ENCODE data around the gene CACNA1G. TPM values are rescaled to one million over a fixed set of nuclear protein-coding genes. Genes with fewer than 3 reads are reported as not detected.

The CACNA1G gene
- total and polyA plus RNA-seq, 2 donors (not counting 3 experiments of a cell fraction or from before 2014, with no cell fraction given), result not detected

- Histone ChIP-seq H2AFZ (ENCODE audit: low read depth, low read length) (no peak overlapping the region), H3K4me3 (replicated peaks in 1 of 3; ENCODE audit: insufficient read depth in 1 of 3, low read depth in 1 of 3, low read length in 3 of 3) (no peak overlapping the region), H3K9me1 (replicated peaks; ENCODE audit: control insufficient read depth, extremely low read depth, insufficient read depth, low read length) (no peaks in the 10 kb centered on the region), H3K9ac (replicated peaks; ENCODE audit: extremely low read depth, insufficient read depth, low read length) (no peak overlapping the region), H3K36me3 (ENCODE audit: control insufficient read depth in 2 of 2, extremely low read depth in 1 of 2, insufficient read depth in 2 of 2, low read length in 2 of 2) (no peaks in the 10 kb centered on the region), H3K4me1 (ENCODE audit: control insufficient read depth, extremely low read depth, insufficient read depth, low read length) (no peaks in the 10 kb centered on the region), H3K79me2 (ENCODE audit: control insufficient read depth, insufficient read depth, low read length) (no peaks in the 10 kb centered on the region), H3K27me3 (ENCODE audit: control insufficient read depth in 2 of 2, insufficient read depth in 2 of 2, low read length in 2 of 2) (no peaks in the 10 kb centered on the region), H3K4me2 (ENCODE audit: insufficient read depth, low read length) (no peak overlapping the region), H3K27ac (ENCODE audit: insufficient read depth, low read depth, low read length) (no peak overlapping the region), H3K9me3 (replicated peaks; ENCODE audit: control insufficient read depth, insufficient read depth, low read length) (no peaks in the 10 kb centered on the region), H4K20me1 (replicated peaks; ENCODE audit: control insufficient read depth, extremely low read depth, insufficient read depth, low read length) (no peaks in the 10 kb centered on the region)
- BruUV-seq (replicated peaks), result no TSS peak
- DNase-seq (ENCODE audit: low read depth, low spot score), result no peak
- ChIA-PET CTCF (interaction anchor here (1.0 to 1.5 kb wide), 2 partner anchors 9 to 30 kb away, joined by 4 read pairs; no protein-coding TSS in a partner anchor), POLR2A (no interaction called here)
- TF ChIP-seq GATA2 (IDR thresholded peaks at IDR 0.05; ENCODE audit: insufficient read depth, insufficient read length, low read depth, low read length), result no peak
- no peak for TF ChIP-seq POLR2AphosphoS5 (IDR thresholded peaks at IDR 0.05; ENCODE audit: insufficient read depth, low read depth, low read length)
- no peak for TF ChIP-seq CTCF (IDR thresholded peaks at IDR 0.05; ENCODE audit: extremely low read depth in 1 of 2, insufficient read depth in 1 of 2, low read depth in 1 of 2, low read length in 2 of 2)
- no peak for TF ChIP-seq JUN (IDR thresholded peaks at IDR 0.05; ENCODE audit: borderline replicate concordance, insufficient read depth, insufficient read length, low read depth)
- TF ChIP-seq MYC (IDR thresholded peaks at IDR 0.05; ENCODE audit: low read depth, low read length), result no peak
- TF ChIP-seq MAX (IDR thresholded peaks at IDR 0.05; ENCODE audit: insufficient read depth, insufficient read length), result no peak
- TF ChIP-seq FOS (IDR thresholded peaks at IDR 0.05; ENCODE audit: borderline replicate concordance, insufficient read depth, low read length), result no peak
- no peak for TF ChIP-seq EZH2 (IDR thresholded peaks at IDR 0.05; ENCODE audit: borderline replicate concordance, low read depth, low read length, severe bottlenecking)
- no peak for TF ChIP-seq POLR2A (IDR thresholded peaks at IDR 0.05; ENCODE audit: low read depth, low read length)
- no peak for FAIRE-seq
- intact Hi-C loops (cut with micrococcal nuclease), result no loop called here
- dilution Hi-C loops (cut with MboI; ENCODE audit: extremely low pct_ligation_motif_present, low sequenced_read_pairs), result no loop called here
Observed at GRCh38 chr17:50594892-50595291, 34.4 kb downstream of the CACNA1G start.

All from endothelial cell of umbilical vein (primary cell).